DOHH2 (cell line): ENCODE results near the gene CNGA1.

Experiments used
- EZH2phosphoT487 ChIP-seq: fragments of 200-600 bp; sonication (generic); IDR thresholded peaks from 2 replicates; pipeline ENCODE4 v1.6.1; 2017; ENCODE audit warnings: borderline replicate concordance, mild to moderate bottlenecking, antibody characterized with exemption, low read length, moderate library complexity, mixed read lengths
- TF ChIP-seq, protein P1 (sequence below): fragments of 200-600 bp; sonication (generic); IDR thresholded peaks from one replicate; pipeline ENCODE4 v1.5.1; 2014; ENCODE audit warnings: antibody characterized with exemption, mild to moderate bottlenecking, low read depth, low read length; ENCODE audit not compliant: poor library complexity, severe bottlenecking

DNA sequence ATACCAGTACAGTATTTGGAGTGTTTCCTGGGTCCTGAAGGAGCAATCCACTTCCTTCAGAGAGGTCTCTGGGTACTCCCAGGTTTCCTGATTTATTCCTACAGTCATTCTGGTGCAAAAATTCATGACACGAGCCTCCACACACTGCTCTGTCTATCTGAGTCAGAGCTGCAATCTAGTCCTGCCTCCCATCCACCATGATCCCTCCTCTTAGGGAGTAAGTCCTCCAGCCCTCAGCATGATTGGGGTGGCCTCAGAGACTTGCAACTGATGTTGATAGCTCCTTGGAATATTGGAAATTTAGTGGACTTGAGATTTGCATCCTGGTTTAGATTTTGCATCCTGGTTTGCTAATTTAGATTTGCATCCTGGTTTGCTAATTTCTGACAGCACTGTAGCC is 20.5 kb downstream of the CNGA1 start:
- TF ChIP-seq, protein P1, sequence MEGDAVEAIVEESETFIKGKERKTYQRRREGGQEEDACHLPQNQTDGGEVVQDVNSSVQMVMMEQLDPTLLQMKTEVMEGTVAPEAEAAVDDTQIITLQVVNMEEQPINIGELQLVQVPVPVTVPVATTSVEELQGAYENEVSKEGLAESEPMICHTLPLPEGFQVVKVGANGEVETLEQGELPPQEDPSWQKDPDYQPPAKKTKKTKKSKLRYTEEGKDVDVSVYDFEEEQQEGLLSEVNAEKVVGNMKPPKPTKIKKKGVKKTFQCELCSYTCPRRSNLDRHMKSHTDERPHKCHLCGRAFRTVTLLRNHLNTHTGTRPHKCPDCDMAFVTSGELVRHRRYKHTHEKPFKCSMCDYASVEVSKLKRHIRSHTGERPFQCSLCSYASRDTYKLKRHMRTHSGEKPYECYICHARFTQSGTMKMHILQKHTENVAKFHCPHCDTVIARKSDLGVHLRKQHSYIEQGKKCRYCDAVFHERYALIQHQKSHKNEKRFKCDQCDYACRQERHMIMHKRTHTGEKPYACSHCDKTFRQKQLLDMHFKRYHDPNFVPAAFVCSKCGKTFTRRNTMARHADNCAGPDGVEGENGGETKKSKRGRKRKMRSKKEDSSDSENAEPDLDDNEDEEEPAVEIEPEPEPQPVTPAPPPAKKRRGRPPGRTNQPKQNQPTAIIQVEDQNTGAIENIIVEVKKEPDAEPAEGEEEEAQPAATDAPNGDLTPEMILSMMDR = no peak
- no peak for TF ChIP-seq EZH2phosphoT487
